Measurements from ENCODE around the gene COG5. TPM values are rescaled to one million over a fixed set of nuclear protein-coding genes. Genes with fewer than 3 reads are reported as not detected.

COG5 gene
- polyA plus RNA-seq, 1 of the 3 experiments (the other 2 are of a cell fraction), result 21.2 TPM

DNA sequence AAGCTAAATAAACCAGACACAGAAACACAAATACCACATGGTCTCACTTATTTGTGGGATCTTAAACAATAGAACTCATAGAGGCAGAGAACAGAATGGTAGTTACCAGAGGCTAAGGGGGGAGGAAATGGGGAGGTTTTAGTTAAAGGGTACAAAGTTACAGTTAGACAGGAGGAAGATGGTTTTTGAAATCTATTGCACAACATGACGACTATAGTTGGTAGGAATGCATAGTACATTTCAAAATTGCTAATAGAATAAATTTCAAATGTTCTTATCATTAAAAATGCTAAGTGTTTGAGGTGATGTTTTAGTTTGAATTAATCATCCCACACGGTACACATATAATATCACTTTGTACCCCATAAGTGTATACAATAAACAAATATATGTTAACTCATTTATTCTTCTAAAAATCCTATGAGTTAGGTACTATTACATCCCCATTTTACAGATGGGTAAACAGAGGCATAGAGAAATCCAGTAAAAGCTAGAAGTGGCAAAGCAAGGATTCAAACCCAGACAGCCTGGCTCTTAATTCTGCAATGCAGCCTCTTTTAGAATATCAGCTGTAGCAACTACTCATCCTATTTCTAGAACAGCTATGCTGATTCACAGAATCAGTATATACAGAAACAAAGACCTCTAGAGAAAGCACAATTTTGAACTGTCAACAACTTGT is 344.0 kb downstream of the COG5 start:
- WGBS (ENCODE audit: low lambda C conversion rate), result 93% methylated on average over 2 of the region's 2 CpGs
- Histone ChIP-seq H3K9ac (no peak overlapping the region), H3K9me3 (no peaks in the 10 kb centered on the region), H2AFZ (ENCODE audit: low read depth) (no peak overlapping the region), H3K4me1 (ENCODE audit: control insufficient read depth in 1 of 2, insufficient read depth in 2 of 2, low read depth in 1 of 2, low read length in 1 of 2) (no peaks in the 10 kb centered on the region), H4K20me1 (ENCODE audit: insufficient read depth) (no peaks in the 10 kb centered on the region), H3K27ac (ENCODE audit: low read depth in 2 of 2, low read length in 1 of 2) (no peak overlapping the region), H3K4me2 (no peak overlapping the region), H3K36me3 (replicated peaks in 1 of 2; ENCODE audit: control insufficient read depth in 1 of 2, insufficient read depth in 2 of 2, low read length in 1 of 2) (no peaks in the 10 kb centered on the region), H3K79me2 (ENCODE audit: insufficient read depth) (no peaks in the 10 kb centered on the region), H3K27me3 (ENCODE audit: insufficient read depth) (no peaks in the 10 kb centered on the region), H3K9me2 (no peaks in the 10 kb centered on the region), H3F3A (replicated peaks; ENCODE audit: insufficient read depth) (no peaks in the 10 kb centered on the region), H3K4me3 (ENCODE audit: low read depth in 2 of 2, low read length in 1 of 2) (no peak overlapping the region)
- TF ChIP-seq, protein P1, sequence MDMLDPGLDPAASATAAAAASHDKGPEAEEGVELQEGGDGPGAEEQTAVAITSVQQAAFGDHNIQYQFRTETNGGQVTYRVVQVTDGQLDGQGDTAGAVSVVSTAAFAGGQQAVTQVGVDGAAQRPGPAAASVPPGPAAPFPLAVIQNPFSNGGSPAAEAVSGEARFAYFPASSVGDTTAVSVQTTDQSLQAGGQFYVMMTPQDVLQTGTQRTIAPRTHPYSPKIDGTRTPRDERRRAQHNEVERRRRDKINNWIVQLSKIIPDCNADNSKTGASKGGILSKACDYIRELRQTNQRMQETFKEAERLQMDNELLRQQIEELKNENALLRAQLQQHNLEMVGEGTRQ (IDR thresholded peaks at IDR 0.05; ENCODE audit: borderline replicate concordance, low read depth, low read length), result no peak
- no peak for TF ChIP-seq RFX5 (IDR thresholded peaks at IDR 0.05; ENCODE audit: low read length)
- no peak for TF ChIP-seq POLR2AphosphoS5 (IDR thresholded peaks at IDR 0.05; ENCODE audit: low read depth, low read length)
- TF ChIP-seq, protein P2, sequence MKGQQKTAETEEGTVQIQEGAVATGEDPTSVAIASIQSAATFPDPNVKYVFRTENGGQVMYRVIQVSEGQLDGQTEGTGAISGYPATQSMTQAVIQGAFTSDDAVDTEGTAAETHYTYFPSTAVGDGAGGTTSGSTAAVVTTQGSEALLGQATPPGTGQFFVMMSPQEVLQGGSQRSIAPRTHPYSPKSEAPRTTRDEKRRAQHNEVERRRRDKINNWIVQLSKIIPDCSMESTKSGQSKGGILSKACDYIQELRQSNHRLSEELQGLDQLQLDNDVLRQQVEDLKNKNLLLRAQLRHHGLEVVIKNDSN (IDR thresholded peaks at IDR 0.05; ENCODE audit: borderline replicate concordance, low read depth), result no peak
- TF ChIP-seq, protein P3, sequence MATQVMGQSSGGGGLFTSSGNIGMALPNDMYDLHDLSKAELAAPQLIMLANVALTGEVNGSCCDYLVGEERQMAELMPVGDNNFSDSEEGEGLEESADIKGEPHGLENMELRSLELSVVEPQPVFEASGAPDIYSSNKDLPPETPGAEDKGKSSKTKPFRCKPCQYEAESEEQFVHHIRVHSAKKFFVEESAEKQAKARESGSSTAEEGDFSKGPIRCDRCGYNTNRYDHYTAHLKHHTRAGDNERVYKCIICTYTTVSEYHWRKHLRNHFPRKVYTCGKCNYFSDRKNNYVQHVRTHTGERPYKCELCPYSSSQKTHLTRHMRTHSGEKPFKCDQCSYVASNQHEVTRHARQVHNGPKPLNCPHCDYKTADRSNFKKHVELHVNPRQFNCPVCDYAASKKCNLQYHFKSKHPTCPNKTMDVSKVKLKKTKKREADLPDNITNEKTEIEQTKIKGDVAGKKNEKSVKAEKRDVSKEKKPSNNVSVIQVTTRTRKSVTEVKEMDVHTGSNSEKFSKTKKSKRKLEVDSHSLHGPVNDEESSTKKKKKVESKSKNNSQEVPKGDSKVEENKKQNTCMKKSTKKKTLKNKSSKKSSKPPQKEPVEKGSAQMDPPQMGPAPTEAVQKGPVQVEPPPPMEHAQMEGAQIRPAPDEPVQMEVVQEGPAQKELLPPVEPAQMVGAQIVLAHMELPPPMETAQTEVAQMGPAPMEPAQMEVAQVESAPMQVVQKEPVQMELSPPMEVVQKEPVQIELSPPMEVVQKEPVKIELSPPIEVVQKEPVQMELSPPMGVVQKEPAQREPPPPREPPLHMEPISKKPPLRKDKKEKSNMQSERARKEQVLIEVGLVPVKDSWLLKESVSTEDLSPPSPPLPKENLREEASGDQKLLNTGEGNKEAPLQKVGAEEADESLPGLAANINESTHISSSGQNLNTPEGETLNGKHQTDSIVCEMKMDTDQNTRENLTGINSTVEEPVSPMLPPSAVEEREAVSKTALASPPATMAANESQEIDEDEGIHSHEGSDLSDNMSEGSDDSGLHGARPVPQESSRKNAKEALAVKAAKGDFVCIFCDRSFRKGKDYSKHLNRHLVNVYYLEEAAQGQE (IDR thresholded peaks at IDR 0.05; ENCODE audit: low read depth, low read length), result no peak
- CTCF ChIA-PET, result interaction anchor here (0.6 to 1.3 kb wide), 3 partner anchors 16 to 655 kb away, joined by 3 read pairs; no protein-coding TSS in a partner anchor
- POLR2A ChIA-PET, result no interaction called here
- no peak for DNase-seq

DNA sequence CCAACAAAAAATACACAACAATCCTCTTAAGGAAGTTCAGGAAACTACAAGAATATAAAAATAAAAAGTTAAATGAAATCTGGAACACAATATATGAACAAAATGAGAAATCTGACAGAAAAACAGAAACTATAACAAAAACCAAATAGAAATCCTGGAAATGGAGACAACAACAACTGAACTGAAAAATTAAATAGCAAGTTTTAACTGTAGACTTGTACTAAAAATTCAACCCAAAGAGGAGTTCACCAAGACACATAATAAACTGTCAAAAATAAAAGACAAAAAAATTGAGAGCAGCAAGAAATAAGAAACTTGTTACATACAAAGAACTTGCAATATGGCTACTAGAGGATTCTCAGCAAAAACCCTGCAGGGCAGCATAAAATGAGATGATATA is 349.8 kb downstream of the COG5 start:
- Histone ChIP-seq H3K36me3 (replicated peaks in 1 of 2; ENCODE audit: control insufficient read depth in 1 of 2, insufficient read depth in 2 of 2, low read length in 1 of 2) (peaks cover 13 to 17% of the 10 kb centered on the region in 2 experiments), H3K4me3 (ENCODE audit: low read depth in 2 of 2, low read length in 1 of 2) (no peak overlapping the region), H3K27ac (ENCODE audit: low read depth in 2 of 2, low read length in 1 of 2) (no peak overlapping the region), H3K9me3 (0 out of 2 replicates have a peak, but pooled peaks cover 7% of the 10 kb centered on the region), H4K20me1 (ENCODE audit: insufficient read depth) (no peaks in the 10 kb centered on the region), H3K9me2 (no peaks in the 10 kb centered on the region), H3K9ac (no peak overlapping the region), H3K4me2 (no peak overlapping the region), H3K4me1 (ENCODE audit: control insufficient read depth in 1 of 2, insufficient read depth in 2 of 2, low read depth in 1 of 2, low read length in 1 of 2) (no peaks in the 10 kb centered on the region), H3K79me2 (ENCODE audit: insufficient read depth) (no peaks in the 10 kb centered on the region), H2AFZ (ENCODE audit: low read depth) (no peak overlapping the region), H3F3A (replicated peaks; ENCODE audit: insufficient read depth) (no peaks in the 10 kb centered on the region), H3K27me3 (ENCODE audit: insufficient read depth) (no peaks in the 10 kb centered on the region)
- ChIA-PET CTCF (interaction anchor here (0.7 to 1.3 kb wide), 3 partner anchors 15 to 61 kb away, joined by 3 read pairs; no protein-coding TSS in a partner anchor), POLR2A (no interaction called here)
- no peak for DNase-seq
- TF ChIP-seq YY1 (IDR thresholded peaks at IDR 0.05; ENCODE audit: low read depth), result no peak
- TF ChIP-seq GABPA (IDR thresholded peaks at IDR 0.05; ENCODE audit: low read depth), result no peak
- TF ChIP-seq, protein P1 (IDR thresholded peaks at IDR 0.05; ENCODE audit: borderline replicate concordance, low read depth, low read length), result no peak
- no peak for TF ChIP-seq GATA2 (CRISPR knock-in tag; IDR thresholded peaks at IDR 0.05)
- TF ChIP-seq, protein P3 (IDR thresholded peaks at IDR 0.05; ENCODE audit: low read depth, low read length), result no peak
- TF ChIP-seq NRF1 (IDR thresholded peaks at IDR 0.05; ENCODE audit: low read depth, low read length), result no peak
- TF ChIP-seq, protein P4, sequence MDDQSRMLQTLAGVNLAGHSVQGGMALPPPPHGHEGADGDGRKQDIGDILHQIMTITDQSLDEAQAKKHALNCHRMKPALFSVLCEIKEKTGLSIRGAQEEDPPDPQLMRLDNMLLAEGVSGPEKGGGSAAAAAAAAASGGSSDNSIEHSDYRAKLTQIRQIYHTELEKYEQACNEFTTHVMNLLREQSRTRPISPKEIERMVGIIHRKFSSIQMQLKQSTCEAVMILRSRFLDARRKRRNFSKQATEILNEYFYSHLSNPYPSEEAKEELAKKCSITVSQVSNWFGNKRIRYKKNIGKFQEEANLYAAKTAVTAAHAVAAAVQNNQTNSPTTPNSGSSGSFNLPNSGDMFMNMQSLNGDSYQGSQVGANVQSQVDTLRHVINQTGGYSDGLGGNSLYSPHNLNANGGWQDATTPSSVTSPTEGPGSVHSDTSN (IDR thresholded peaks at IDR 0.05), result no peak
- TF ChIP-seq MEF2A (IDR thresholded peaks at IDR 0.05; ENCODE audit: borderline replicate concordance, low read depth), result no peak
- TF ChIP-seq TAF1 (IDR thresholded peaks at IDR 0.05; ENCODE audit: borderline replicate concordance, low read depth, low read length), result no peak
- TF ChIP-seq MXI1 (IDR thresholded peaks at IDR 0.05; ENCODE audit: low read depth, low read length), result no peak
- no peak for TF ChIP-seq SIN3A (IDR thresholded peaks at IDR 0.05; ENCODE audit: borderline replicate concordance, low read depth, low read length)

Measured in SK-N-SH (cell line).